GM12865 (cell line): ENCODE results near the gene CMAS.

ENCODE experiments used
- DNase-seq: peaks from one replicate; pipeline ENCODE4 v3.0.0; 2010; ENCODE audit warnings: low read depth
- H3K4me3 ChIP-seq: 2 replicates; pipeline ENCODE4 v1.5.1; 2011; ENCODE audit warnings: mild to moderate bottlenecking, low read depth, low read length, control low read depth
- CTCF ChIP-seq: IDR thresholded peaks from 2 replicates; pipeline ENCODE4 v1.5.1; 2011; ENCODE audit warnings: low read length, control low read depth, low read depth, inconsistent platforms; ENCODE audit not compliant: insufficient read depth; ENCODE audit errors: missing control alignments

Gene CMAS

DNA sequence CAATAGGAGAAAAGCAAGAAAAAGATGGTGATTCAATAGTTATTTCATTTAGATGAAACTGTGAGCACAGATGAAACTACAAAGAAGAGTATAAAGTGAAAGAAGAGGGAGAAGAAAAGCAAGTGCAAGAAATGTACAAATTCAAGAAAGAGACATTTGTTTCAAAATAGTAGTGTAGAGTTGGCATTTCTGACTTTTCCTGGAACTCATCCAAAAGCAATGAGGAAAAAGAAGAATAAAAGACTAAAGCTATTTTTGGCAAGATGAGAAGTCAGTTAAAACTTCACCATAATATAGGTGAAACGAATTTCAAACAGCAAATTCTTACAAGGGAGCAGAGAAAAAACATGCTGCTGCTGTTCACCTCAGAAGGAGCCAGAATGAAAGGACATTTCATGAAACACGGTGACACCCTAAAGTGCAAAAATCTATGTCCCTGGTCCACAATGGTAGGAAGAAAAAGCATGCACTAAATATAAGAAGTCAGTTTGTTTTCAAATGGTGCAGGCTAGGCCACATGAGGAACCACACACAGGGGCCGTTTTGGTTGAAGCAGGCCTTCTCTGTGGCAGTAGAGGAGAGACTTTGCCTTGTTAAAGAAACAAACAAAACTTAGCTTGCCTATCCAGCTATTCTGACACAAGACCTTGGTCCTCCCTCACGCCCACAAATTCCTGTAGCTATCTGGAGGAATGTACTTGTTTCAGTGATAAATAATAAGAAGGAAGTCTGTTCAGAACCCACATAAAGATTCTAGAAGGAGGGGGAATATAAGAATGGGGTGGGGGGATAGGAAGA lies 11.1 kb upstream of the CMAS start:
- no peak overlapping the region for H3K4me3 ChIP-seq
- TF ChIP-seq CTCF: no peak
- no peak for DNase-seq

DNA sequence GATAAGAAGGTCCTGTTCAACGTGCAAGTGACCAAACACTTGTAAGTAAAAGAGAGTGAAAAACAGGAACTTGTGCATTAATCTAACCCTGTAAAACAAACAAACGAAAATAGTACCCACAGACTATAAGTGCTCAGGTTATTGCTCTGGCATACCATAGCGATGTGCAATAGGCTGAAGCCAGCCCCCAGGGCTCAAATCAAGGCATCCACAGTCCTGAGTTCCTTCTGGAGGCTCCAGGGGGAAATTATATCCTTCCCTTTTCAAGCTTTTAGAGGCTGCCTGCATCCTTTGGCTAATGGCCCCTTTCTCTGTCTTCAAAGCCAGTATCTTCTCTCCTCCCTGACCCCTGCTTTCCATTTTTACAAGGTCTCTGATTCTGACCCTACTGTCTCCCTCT lies 8.1 kb upstream of the CMAS start:
- H3K4me3 ChIP-seq: no peak overlapping the region
- DNase-seq: no peak
- TF ChIP-seq CTCF: no peak

GRCh38 chr12:22038734-22039133 lies 7.3 kb upstream of the CMAS start:
- no peak for TF ChIP-seq CTCF
- no peak overlapping the region for H3K4me3 ChIP-seq
- no peak for DNase-seq

- no peak overlapping the region for H3K4me3 ChIP-seq
- no peak for DNase-seq
- no peak for TF ChIP-seq CTCF
Measured at GRCh38 chr12:22039361-22039760, 6.7 kb upstream of the CMAS start.

DNA sequence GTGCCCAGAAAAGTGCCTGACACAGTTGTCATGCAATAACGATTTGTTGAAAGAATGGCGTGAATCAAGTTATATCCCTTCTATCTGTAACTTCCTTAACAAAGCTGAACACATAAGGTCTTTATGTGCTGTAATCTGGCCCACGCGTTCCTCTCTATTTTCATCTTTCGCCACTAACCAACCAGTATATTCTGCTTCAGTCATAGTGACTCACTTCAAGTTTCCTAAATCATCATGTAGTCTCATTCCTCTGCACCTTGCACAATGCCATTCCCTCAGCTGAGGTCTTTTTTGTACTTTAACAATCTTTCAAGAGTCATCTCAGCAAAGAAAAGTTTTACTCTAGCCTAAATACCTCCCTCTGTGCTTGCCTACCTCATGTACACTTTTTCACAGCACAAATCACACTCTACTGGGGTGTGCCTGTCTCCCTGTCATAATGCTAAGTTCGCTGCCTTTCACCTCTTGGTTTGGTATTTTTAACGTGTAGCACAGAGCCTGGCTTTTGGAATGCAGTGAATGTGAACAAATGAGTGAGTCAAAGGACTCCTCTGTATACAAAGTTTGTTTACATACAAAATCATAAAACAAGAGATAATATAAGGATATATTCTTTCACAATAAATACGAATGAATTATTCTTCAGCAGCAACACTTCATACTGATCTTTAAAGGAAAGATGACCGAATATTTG lies 2.9 kb upstream of the CMAS start:
- H3K4me3 ChIP-seq: no peak overlapping the region
- TF ChIP-seq CTCF: no peak
- DNase-seq: no peak

GRCh38 chr12:22043943-22044342 lies 2.1 kb upstream of the CMAS start:
- TF ChIP-seq CTCF: no peak
- DNase-seq: no peak
- H3K4me3 ChIP-seq: no peak overlapping the region
